Mammary epithelial cell (primary cell): ENCODE data around the gene MEF2B.

Experiments
- CTCF ChIP-seq, 2 donors: IDR thresholded peaks in 1 of 2; conservative IDR thresholded peaks in 1 of 2; 2 replicates each; pipeline ENCODE4 v1.5.1; 2011 to 2012; ENCODE audit warnings: inconsistent platforms in 2 of 2, low read length in 2 of 2, mild to moderate bottlenecking in 2 of 2, control low read depth in 1 of 2, low read depth in 1 of 2; ENCODE audit not compliant: insufficient read depth in 1 of 2; ENCODE audit errors: extremely low read depth in 1 of 2
- EZH2 ChIP-seq: IDR thresholded peaks from 2 replicates; pipeline ENCODE4 v1.6.1; 2012; ENCODE audit warnings: low read length, inconsistent platforms, borderline replicate concordance

GRCh38 chr19:19207637-19208572 lies 37.8 kb upstream of the MEF2B start:
- no peak for TF ChIP-seq EZH2
- TF ChIP-seq CTCF (conservative IDR thresholded peaks at IDR 0.05 in 1 of 2, IDR thresholded peaks at IDR 0.05 in 1 of 2; ENCODE audit: extremely low read depth in 1 of 2, insufficient read depth in 1 of 2, low read depth in 1 of 2, low read length in 2 of 2) = no peak
